ENCODE results near the gene NOL8. TPM values are rescaled to one million over a fixed set of nuclear protein-coding genes. Genes with fewer than 3 reads are reported as not detected.

The NOL8 gene
- total and polyA plus RNA-seq, 11 donors, result 8.1 to 25.6 (median 14.8) TPM

DNA sequence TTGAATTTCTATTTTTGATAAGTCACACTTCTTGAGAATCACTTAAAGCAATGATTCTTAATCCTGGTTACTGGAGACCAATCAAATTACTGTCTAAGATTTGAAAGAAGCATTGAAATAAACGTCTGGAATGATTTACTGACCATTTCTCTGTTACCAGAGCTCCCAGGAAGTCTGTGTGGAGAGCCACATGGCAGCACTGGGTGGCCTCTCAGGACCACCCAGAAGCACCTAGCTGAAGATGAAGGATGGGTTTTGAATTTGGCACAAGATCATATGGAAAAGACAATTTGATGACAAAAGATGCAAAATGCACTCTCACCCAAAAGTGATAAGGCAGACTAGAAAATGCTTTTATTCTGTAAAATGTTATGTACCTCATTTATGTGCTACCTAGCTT, 62.0 kb downstream of the NOL8 start:
- Histone ChIP-seq H3K27ac (no peak overlapping the region), H3K27me3 (no peaks in the 10 kb centered on the region)
- intact Hi-C loops (cut with DNase I), result no loop called here

GRCh38 chr9:92257327-92257726, 67.8 kb downstream of the NOL8 start:
- DNase-seq, result no peak
- 94 to 100% (median 98%) methylated on average over 2 of the region's 2 CpGs for WGBS, 4 donors
- Histone ChIP-seq H3K27ac (no peak overlapping the region), H3K9me3 (no peaks in the 10 kb centered on the region), H3K4me1 (no peaks in the 10 kb centered on the region), H3K36me3 (peaks cover 10 to 100% (median 100%) of the 10 kb centered on the region in 9 donors), H3K4me3 (no peak overlapping the region), H3K27me3 (no peaks in the 10 kb centered on the region)
- no peak for ATAC-seq
- TF ChIP-seq, protein P1, sequence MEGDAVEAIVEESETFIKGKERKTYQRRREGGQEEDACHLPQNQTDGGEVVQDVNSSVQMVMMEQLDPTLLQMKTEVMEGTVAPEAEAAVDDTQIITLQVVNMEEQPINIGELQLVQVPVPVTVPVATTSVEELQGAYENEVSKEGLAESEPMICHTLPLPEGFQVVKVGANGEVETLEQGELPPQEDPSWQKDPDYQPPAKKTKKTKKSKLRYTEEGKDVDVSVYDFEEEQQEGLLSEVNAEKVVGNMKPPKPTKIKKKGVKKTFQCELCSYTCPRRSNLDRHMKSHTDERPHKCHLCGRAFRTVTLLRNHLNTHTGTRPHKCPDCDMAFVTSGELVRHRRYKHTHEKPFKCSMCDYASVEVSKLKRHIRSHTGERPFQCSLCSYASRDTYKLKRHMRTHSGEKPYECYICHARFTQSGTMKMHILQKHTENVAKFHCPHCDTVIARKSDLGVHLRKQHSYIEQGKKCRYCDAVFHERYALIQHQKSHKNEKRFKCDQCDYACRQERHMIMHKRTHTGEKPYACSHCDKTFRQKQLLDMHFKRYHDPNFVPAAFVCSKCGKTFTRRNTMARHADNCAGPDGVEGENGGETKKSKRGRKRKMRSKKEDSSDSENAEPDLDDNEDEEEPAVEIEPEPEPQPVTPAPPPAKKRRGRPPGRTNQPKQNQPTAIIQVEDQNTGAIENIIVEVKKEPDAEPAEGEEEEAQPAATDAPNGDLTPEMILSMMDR (IDR thresholded peaks at IDR 0.05), result no peak
- TF ChIP-seq POLR2A (IDR thresholded peaks at IDR 0.05), result no peak
- intact Hi-C loops (cut with DNase I), result loop anchor here in 1 of 10 donors (10.0 kb wide), 1 partner anchor 47 kb away; no protein-coding TSS in a partner anchor

More for the DNA sequence above, 62.0 kb downstream of the NOL8 start:
- DNase-seq (no peak), ATAC-seq (no peak)
- H3K4me3 ChIP-seq, result no peak overlapping the region
- WGBS, 4 donors, result 54 to 67% (median 57%) methylated on average over 1 of the region's 1 CpG
- H3K9me3 ChIP-seq, result no peaks in the 10 kb centered on the region
- no peak for TF ChIP-seq POLR2A (IDR thresholded peaks at IDR 0.05)
- TF ChIP-seq, protein P1 (IDR thresholded peaks at IDR 0.05), result no peak
- no peaks in the 10 kb centered on the region for H3K4me1 ChIP-seq
- peaks cover 11 to 100% (median 100%) of the 10 kb centered on the region in 9 donors for H3K36me3 ChIP-seq

GRCh38 chr9:92254381-92255337, 70.5 kb downstream of the NOL8 start:
- peaks cover 10 to 100% (median 100%) of the 10 kb centered on the region in 9 donors for H3K36me3 ChIP-seq
- intact Hi-C loops (cut with DNase I), result loop anchor here in 1 of 10 donors (10.0 kb wide), 1 partner anchor 50 kb away; no protein-coding TSS in a partner anchor
- no peaks in the 10 kb centered on the region for H3K27me3 ChIP-seq
- no peak overlapping the region for H3K27ac ChIP-seq
- DNase-seq (no peak), ATAC-seq (no peak)
- H3K9me3 ChIP-seq, result no peaks in the 10 kb centered on the region
- WGBS, 4 donors, result 84 to 88% (median 86%) methylated on average over 18 to 19 of the region's 19 CpGs
- H3K4me1 ChIP-seq, result no peaks in the 10 kb centered on the region
- no peak overlapping the region for H3K4me3 ChIP-seq
- TF ChIP-seq, protein P1 (IDR thresholded peaks at IDR 0.05), result no peak
- TF ChIP-seq POLR2A (IDR thresholded peaks at IDR 0.05), result no peak

DNA sequence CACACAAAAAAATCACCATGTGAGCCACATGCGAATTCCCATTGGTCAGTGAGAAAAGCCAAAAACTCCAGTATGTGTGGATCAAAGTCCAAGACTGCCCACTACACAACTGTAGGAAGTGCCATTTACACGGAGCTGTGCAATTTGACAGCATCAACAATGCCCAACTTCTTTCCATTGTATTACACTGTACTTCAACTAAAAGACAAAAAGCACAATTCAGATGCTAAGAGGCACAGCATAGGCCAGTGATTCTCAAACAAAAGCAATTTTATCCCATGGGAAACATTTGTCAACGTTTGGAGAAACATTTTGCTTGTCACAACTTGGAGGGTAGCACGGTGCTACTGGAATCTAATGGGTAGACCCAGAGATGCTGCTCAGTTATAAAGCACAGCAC, 71.5 kb downstream of the NOL8 start:
- ATAC-seq, result no peak
- no peaks in the 10 kb centered on the region for H3K4me1 ChIP-seq
- H3K27me3 ChIP-seq, result no peaks in the 10 kb centered on the region
- H3K9me3 ChIP-seq, result no peaks in the 10 kb centered on the region
- H3K36me3 ChIP-seq, result peaks cover 4 to 100% (median 100%) of the 10 kb centered on the region in 9 donors
- intact Hi-C loops (cut with DNase I), result loop anchor here in 1 of 10 donors (10.0 kb wide), 1 partner anchor 51 kb away; no protein-coding TSS in a partner anchor
- no peak overlapping the region for H3K27ac ChIP-seq
- WGBS, 4 donors, result 59 to 78% (median 69%) methylated on average over 4 of the region's 4 CpGs
- TF ChIP-seq, protein P1 (IDR thresholded peaks at IDR 0.05), result no peak
- TF ChIP-seq POLR2A (IDR thresholded peaks at IDR 0.05), result no peak
- no peak for DNase-seq
- H3K4me3 ChIP-seq, result no peak overlapping the region

Data from heart left ventricle (tissue), 16 donors.